Tibial nerve (tissue), 4 donors: ENCODE data around the gene MCF2L2. TPM values are rescaled to one million over a fixed set of nuclear protein-coding genes. Genes with fewer than 3 reads are reported as not detected.

Source experiments
- DNase-seq, 2 donors: peaks; one replicate each; pipeline ENCODE4 v3.0.0-alpha.2; 2019; ENCODE audit warnings: low spot score in 2 of 2
- H3K27ac ChIP-seq, 4 donors: fragments of 200-600 bp; sonication (generic) in 3 of 4; one replicate each; pipeline ENCODE4 v1.5.1; 2017 to 2019; ENCODE audit warnings: mild to moderate bottlenecking in 1 of 4
- H3K27me3 ChIP-seq, 2 donors: fragments of 200-600 bp; sonication (generic) in 1 of 2; one replicate each; pipeline versions ENCODE4 v1.5.1 to v1.6.0; 2017 to 2019
- H3K36me3 ChIP-seq, 3 donors: fragments of 200-600 bp; sonication (generic); one replicate each; pipeline ENCODE4 v1.5.1; 2018 to 2019
- H3K4me1 ChIP-seq, 4 donors: fragments of 200-600 bp; sonication (generic) in 3 of 4; one replicate each; pipeline ENCODE4 v1.5.1; 2017 to 2019
- H3K4me3 ChIP-seq, 4 donors: fragments of 200-600 bp; sonication (generic) in 3 of 4; one replicate each; pipeline ENCODE4 v1.5.1; 2017 to 2019; ENCODE audit warnings: mild to moderate bottlenecking in 1 of 4, moderate library complexity in 1 of 4
- H3K9me3 ChIP-seq, 4 donors: fragments of 200-600 bp; sonication (generic) in 3 of 4; one replicate each; pipeline ENCODE4 v1.5.1; 2017 to 2019
- CTCF ChIP-seq, 5 experiments: fragments of 200-600 bp in 3 of 5; fragments of 450-650 bp in 2 of 5; sonication (generic) in 3 of 5; IDR thresholded peaks; one replicate each; pipeline ENCODE4 v1.5.1; 2016 to 2019; ENCODE audit warnings: antibody characterized with exemption in 5 of 5, mild to moderate bottlenecking in 3 of 5, moderate library complexity in 2 of 5
- EP300 ChIP-seq, 2 donors: sonication (generic); formaldehyde crosslinking; IDR thresholded peaks; one replicate each; pipeline ENCODE4 v1.6.1; 2017; ENCODE audit warnings: antibody characterized with exemption in 2 of 2, mild to moderate bottlenecking in 1 of 2
- POLR2A ChIP-seq, 2 donors: fragments of 450-650 bp; IDR thresholded peaks; one replicate each; pipeline ENCODE4 v1.6.1; 2017; ENCODE audit warnings: antibody characterized with exemption in 2 of 2, mild to moderate bottlenecking in 2 of 2, moderate library complexity in 2 of 2
- WGBS, 2 donors: methylation state at CpG; one replicate each; pipeline ENCODE4 v1.1.5; 2018; 5-methylcytosine and 5-hydroxymethylcytosine counted together
- total RNA-seq, 4 donors: library from RNA; depleted of rRNA; stranded (reverse); fragments of >200 nt; gene quantifications; one replicate each; pipeline ENCODE4 v1.1.0, GENCODE V29; 2016

Gene MCF2L2
- total RNA-seq, 4 donors from 2014 or later = 0.90 to 24.9 (median 1.8) TPM

DNA sequence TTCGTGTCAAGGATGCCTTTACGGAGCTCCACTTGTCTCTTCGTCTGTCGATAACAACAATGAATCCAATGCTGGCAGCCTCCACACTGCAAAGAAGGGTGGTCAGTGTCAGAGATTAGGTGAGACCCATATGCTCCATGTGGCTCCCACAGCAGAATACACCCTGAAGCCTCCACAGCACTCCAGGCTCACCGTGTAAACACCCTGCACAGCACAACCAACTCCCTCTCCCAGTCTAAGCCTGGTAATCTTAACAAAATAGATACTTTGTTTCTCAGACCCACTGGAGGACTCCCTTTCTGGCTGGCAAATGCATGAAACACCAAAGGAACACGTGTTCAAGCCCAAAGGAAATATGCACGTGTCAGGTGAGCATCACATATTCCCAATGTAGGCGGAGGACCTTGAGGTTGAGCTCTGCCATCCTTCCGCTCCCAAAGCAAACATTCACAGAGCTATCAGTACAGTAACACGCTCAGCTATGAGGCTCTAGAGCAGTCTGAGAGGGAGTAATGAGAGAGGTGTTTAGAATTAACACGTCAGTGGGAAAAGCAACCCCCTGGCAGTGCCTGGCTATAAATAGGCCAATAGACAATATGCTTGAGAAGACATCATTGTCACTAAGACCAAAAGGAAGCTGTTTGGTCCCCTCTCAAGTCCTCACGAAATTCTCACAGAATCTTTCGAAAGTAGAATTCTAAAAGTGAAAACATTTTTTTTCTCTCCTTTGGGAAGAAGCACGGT lies 86.7 kb downstream of the MCF2L2 start:
- no peak overlapping the region for H3K4me3 ChIP-seq
- TF ChIP-seq CTCF (IDR thresholded peaks at IDR 0.05) (no peak), POLR2A (IDR thresholded peaks at IDR 0.05) (no peak), EP300 (IDR thresholded peaks at IDR 0.05) (no peak)
- no peak for DNase-seq
- no peak overlapping the region for H3K27ac ChIP-seq
- H3K9me3 ChIP-seq = peaks cover 0 to 10% (median 0%) of the 10 kb centered on the region in 4 donors
- no peaks in the 10 kb centered on the region for H3K27me3 ChIP-seq
- H3K4me1 ChIP-seq = no peaks in the 10 kb centered on the region
- no peaks in the 10 kb centered on the region for H3K36me3 ChIP-seq
- 69 to 71% methylated on average over 14 of the region's 14 CpGs for WGBS, 2 donors

- H3K4me1 ChIP-seq = no peaks in the 10 kb centered on the region
- no peak overlapping the region for H3K27ac ChIP-seq
- no peaks in the 10 kb centered on the region for H3K27me3 ChIP-seq
- 90 to 92% methylated on average over 2 of the region's 2 CpGs for WGBS, 2 donors
- TF ChIP-seq CTCF (IDR thresholded peaks at IDR 0.05) (no peak), POLR2A (IDR thresholded peaks at IDR 0.05) (no peak), EP300 (IDR thresholded peaks at IDR 0.05) (no peak)
- no peaks in the 10 kb centered on the region for H3K36me3 ChIP-seq
- peaks cover 0 to 2% (median 0%) of the 10 kb centered on the region in 4 donors for H3K9me3 ChIP-seq
- no peak for DNase-seq
- H3K4me3 ChIP-seq = no peak overlapping the region
Observed at GRCh38 chr3:183340222-183340621, 88.2 kb downstream of the MCF2L2 start.

- TF ChIP-seq CTCF (IDR thresholded peaks at IDR 0.05) = no peak
- no peak for TF ChIP-seq EP300 (IDR thresholded peaks at IDR 0.05)
- TF ChIP-seq POLR2A (IDR thresholded peaks at IDR 0.05) = no peak
- Histone ChIP-seq H3K4me1 (no peaks in the 10 kb centered on the region), H3K9me3 (no peaks in the 10 kb centered on the region), H3K36me3 (no peaks in the 10 kb centered on the region), H3K27ac (no peak overlapping the region), H3K27me3 (no peaks in the 10 kb centered on the region), H3K4me3 (no peak overlapping the region)
- no peak for DNase-seq
- WGBS, 2 donors = 89 to 93% methylated on average over 8 of the region's 8 CpGs
Observed at GRCh38 chr3:183339461-183340086, 88.8 kb downstream of the MCF2L2 start.

DNA sequence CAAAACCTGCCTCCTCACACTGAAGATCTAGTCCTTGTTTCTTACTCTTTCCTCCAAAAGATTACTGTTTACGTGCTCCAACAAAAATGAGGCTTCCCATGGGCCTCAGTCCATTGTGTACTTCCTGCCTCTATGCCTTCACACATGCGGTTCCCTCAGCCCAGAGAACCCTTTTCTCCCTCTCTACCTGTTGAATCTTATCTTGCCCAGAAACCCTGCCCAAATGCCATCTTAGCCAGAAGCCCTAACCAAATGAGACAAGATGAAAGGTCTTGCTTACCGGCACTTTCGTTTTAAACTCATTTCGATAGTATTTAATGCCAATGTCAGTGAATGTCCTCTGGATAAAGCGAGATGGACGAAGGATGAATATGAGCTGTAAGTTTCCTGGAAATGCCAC lies 89.9 kb downstream of the MCF2L2 start:
- no peaks in the 10 kb centered on the region for H3K4me1 ChIP-seq
- H3K27ac ChIP-seq = no peak overlapping the region
- no peaks in the 10 kb centered on the region for H3K27me3 ChIP-seq
- no peak for TF ChIP-seq EP300 (IDR thresholded peaks at IDR 0.05)
- no peak for TF ChIP-seq POLR2A (IDR thresholded peaks at IDR 0.05)
- no peak for TF ChIP-seq CTCF (IDR thresholded peaks at IDR 0.05)
- H3K36me3 ChIP-seq = no peaks in the 10 kb centered on the region
- DNase-seq = no peak
- H3K4me3 ChIP-seq = no peak overlapping the region
- no peaks in the 10 kb centered on the region for H3K9me3 ChIP-seq
- 91 to 93% methylated on average over 7 of the region's 7 CpGs for WGBS, 2 donors

GRCh38 chr3:183332487-183332886 lies 95.9 kb downstream of the MCF2L2 start:
- no peaks in the 10 kb centered on the region for H3K36me3 ChIP-seq
- no peaks in the 10 kb centered on the region for H3K9me3 ChIP-seq
- no peaks in the 10 kb centered on the region for H3K4me1 ChIP-seq
- no peak overlapping the region for H3K4me3 ChIP-seq
- H3K27me3 ChIP-seq = no peaks in the 10 kb centered on the region
- no peak for DNase-seq
- WGBS, 2 donors = 83 to 90% methylated on average over 8 of the region's 8 CpGs
- TF ChIP-seq EP300 (IDR thresholded peaks at IDR 0.05) (no peak), CTCF (IDR thresholded peaks at IDR 0.05) (no peak), POLR2A (IDR thresholded peaks at IDR 0.05) (no peak)
- H3K27ac ChIP-seq = no peak overlapping the region
